ENCODE data around the gene GALR2. TPM values are rescaled to one million over a fixed set of nuclear protein-coding genes. Genes with fewer than 3 reads are reported as not detected.

Gene GALR2
- polyA plus RNA-seq, 1 donor (not counting 4 experiments of a cell fraction or from before 2014, with no cell fraction given), result not detected

DNA sequence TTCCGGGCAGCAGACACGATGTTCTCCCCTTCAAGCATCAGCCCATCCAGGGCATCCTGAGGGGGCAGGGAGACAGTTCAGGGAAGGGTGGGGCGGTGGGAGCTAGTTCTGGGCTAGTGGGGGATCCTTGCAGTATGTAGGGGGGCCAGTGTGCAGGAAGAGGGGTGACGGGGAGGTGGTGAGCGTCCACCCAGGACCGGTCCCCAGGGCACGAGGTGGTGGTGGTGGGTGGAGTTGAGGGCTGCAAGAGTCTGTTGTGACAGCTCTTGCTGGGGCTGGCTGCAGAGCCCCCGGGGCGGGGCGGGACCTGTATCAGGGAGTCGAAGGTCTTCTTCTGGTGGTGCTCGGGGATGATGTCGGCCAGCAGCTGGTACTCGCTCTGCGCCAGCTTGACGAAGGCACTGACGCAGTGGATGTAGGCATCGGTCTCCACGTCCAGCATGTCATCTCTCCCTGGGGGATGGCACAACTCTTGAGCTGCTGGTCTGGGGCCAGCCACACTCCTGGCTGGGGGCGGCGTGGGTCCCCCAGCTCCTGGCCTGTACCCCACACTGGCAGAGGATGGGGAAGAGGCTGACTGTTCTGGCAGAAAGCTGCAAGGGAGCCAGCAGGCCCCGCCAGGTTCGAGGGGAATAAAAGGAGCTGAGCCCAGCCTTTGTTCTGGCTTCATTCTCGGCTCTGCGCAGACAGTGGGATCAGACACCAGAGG lies 14.4 kb downstream of the GALR2 start:
- no peak for TF ChIP-seq EZH2 (IDR thresholded peaks at IDR 0.05; ENCODE audit: low read length)
- TF ChIP-seq, protein P1, sequence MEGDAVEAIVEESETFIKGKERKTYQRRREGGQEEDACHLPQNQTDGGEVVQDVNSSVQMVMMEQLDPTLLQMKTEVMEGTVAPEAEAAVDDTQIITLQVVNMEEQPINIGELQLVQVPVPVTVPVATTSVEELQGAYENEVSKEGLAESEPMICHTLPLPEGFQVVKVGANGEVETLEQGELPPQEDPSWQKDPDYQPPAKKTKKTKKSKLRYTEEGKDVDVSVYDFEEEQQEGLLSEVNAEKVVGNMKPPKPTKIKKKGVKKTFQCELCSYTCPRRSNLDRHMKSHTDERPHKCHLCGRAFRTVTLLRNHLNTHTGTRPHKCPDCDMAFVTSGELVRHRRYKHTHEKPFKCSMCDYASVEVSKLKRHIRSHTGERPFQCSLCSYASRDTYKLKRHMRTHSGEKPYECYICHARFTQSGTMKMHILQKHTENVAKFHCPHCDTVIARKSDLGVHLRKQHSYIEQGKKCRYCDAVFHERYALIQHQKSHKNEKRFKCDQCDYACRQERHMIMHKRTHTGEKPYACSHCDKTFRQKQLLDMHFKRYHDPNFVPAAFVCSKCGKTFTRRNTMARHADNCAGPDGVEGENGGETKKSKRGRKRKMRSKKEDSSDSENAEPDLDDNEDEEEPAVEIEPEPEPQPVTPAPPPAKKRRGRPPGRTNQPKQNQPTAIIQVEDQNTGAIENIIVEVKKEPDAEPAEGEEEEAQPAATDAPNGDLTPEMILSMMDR (optimal IDR thresholded peaks at IDR 0.05 in 1 of 3, IDR thresholded peaks at IDR 0.05 in 1 of 3, conservative IDR thresholded peaks at IDR 0.05 in 1 of 3; ENCODE audit: extremely low read depth in 1 of 3, insufficient read depth in 2 of 3, low read length in 3 of 3), result no peak
- dilution Hi-C loops (cut with MboI; ENCODE audit: extremely low pct_ligation_motif_present, low sequenced_read_pairs), result no loop called here
- no peak overlapping the region for H3K27ac ChIP-seq (ENCODE audit: control insufficient read depth, insufficient read depth, low read length)
- FAIRE-seq, result no peak
- H3K36me3 ChIP-seq (ENCODE audit: control insufficient read depth in 2 of 2, extremely low read depth in 1 of 2, insufficient read depth in 2 of 2, low read length in 2 of 2), result peaks cover 33 to 56% of the 10 kb centered on the region in 2 experiments
- H4K20me1 ChIP-seq (ENCODE audit: control insufficient read depth, extremely low read depth, insufficient read depth, low read length), result no peaks in the 10 kb centered on the region
- H3K4me3 ChIP-seq (ENCODE audit: control insufficient read depth in 2 of 3, extremely low read depth in 1 of 3, insufficient read depth in 2 of 3, low read depth in 1 of 3, low read length in 3 of 3), result no peak overlapping the region
- H3K27me3 ChIP-seq (ENCODE audit: control insufficient read depth, extremely low read depth, insufficient read depth, low read length), result no peaks in the 10 kb centered on the region
- no peaks in the 10 kb centered on the region for H3K9me3 ChIP-seq (ENCODE audit: control insufficient read depth, low read depth, low read length)
- H3K79me2 ChIP-seq (ENCODE audit: control insufficient read depth, insufficient read depth, low read length), result no peaks in the 10 kb centered on the region
- no peaks in the 10 kb centered on the region for H3K9me1 ChIP-seq (ENCODE audit: control insufficient read depth, extremely low read depth, insufficient read depth, low read length)
- DNase-seq (ENCODE audit: low read depth, low spot score), result no peak
- H3K4me2 ChIP-seq (ENCODE audit: control insufficient read depth, extremely low read depth, insufficient read depth, low read depth, low read length), result no peak overlapping the region
- H3K9ac ChIP-seq (ENCODE audit: control insufficient read depth, extremely low read depth, insufficient read depth, low read length), result no peak overlapping the region
- H2AFZ ChIP-seq (ENCODE audit: control insufficient read depth, low read length), result no peak overlapping the region
- H3K4me1 ChIP-seq (ENCODE audit: control insufficient read depth, extremely low read depth, insufficient read depth, low read length), result no peaks in the 10 kb centered on the region

DNA sequence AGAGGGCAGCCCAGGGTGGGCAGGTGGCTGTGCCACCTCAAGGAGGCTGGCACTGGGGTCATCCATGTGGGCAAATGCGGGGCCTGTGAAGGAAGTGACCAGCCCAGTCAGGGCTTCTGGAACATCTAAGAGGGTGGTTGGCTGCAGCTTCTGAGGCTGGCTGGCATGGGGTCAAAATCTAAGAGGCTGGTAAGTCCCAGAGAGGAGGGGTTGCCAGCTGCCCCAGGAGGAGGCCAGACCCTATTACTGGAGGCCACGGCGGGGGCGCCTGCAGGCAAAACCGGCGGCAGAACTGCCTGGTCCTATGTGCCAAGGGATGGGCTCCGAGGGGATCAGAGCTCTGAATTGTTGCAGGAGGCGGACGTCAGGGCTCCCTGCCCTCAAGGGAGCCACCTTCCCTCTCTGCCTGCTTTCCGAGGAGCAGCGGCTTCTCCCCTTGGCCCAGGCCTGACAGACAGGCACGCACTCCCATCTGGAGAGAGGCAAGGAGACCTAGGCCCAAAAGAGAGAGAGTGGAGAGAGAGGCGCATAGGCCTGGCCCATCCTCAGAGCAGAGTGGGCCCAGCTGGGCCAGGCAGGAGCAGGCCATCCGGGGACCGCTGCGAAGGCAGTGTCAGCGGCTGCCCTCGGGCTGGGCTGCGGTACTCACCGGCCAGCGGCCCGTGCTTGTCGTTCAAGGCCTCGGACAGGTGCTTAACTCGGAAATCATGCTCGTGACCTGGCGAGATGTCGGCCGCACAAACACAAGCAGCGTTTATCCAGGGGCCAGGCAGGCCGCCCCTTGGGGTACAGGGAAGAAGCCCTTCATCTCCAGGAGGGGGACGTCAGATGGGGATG lies 15.3 kb downstream of the GALR2 start:
- H3K9me3 ChIP-seq (ENCODE audit: control insufficient read depth, low read depth, low read length), result no peaks in the 10 kb centered on the region
- TF ChIP-seq, protein P1 (optimal IDR thresholded peaks at IDR 0.05 in 1 of 3, IDR thresholded peaks at IDR 0.05 in 1 of 3, conservative IDR thresholded peaks at IDR 0.05 in 1 of 3; ENCODE audit: extremely low read depth in 1 of 3, insufficient read depth in 2 of 3, low read length in 3 of 3), result no peak
- no peak for TF ChIP-seq EZH2 (IDR thresholded peaks at IDR 0.05; ENCODE audit: low read length)
- dilution Hi-C loops (cut with MboI; ENCODE audit: extremely low pct_ligation_motif_present, low sequenced_read_pairs), result no loop called here
- H3K9me1 ChIP-seq (ENCODE audit: control insufficient read depth, extremely low read depth, insufficient read depth, low read length), result peaks cover 2% of the 10 kb centered on the region
- H3K4me3 ChIP-seq (ENCODE audit: control insufficient read depth in 2 of 3, extremely low read depth in 1 of 3, insufficient read depth in 2 of 3, low read depth in 1 of 3, low read length in 3 of 3), result no peak overlapping the region
- FAIRE-seq (no peak), DNase-seq (ENCODE audit: low read depth, low spot score) (no peak)
- no peaks in the 10 kb centered on the region for H3K79me2 ChIP-seq (ENCODE audit: control insufficient read depth, insufficient read depth, low read length)
- no peaks in the 10 kb centered on the region for H3K27me3 ChIP-seq (ENCODE audit: control insufficient read depth, extremely low read depth, insufficient read depth, low read length)
- H3K4me1 ChIP-seq (ENCODE audit: control insufficient read depth, extremely low read depth, insufficient read depth, low read length), result no peaks in the 10 kb centered on the region
- H3K36me3 ChIP-seq (ENCODE audit: control insufficient read depth in 2 of 2, extremely low read depth in 1 of 2, insufficient read depth in 2 of 2, low read length in 2 of 2), result peaks cover 27 to 55% of the 10 kb centered on the region in 2 experiments
- no peak overlapping the region for H3K27ac ChIP-seq (ENCODE audit: control insufficient read depth, insufficient read depth, low read length)
- H2AFZ ChIP-seq (ENCODE audit: control insufficient read depth, low read length), result no peak overlapping the region
- no peak overlapping the region for H3K4me2 ChIP-seq (ENCODE audit: control insufficient read depth, extremely low read depth, insufficient read depth, low read depth, low read length)
- no peaks in the 10 kb centered on the region for H4K20me1 ChIP-seq (ENCODE audit: control insufficient read depth, extremely low read depth, insufficient read depth, low read length)
- H3K9ac ChIP-seq (ENCODE audit: control insufficient read depth, extremely low read depth, insufficient read depth, low read length), result no peak overlapping the region
